Neural progenitor cell (in vitro differentiated cells): ENCODE results near the gene RIPOR2.

ENCODE experiments used
- CTCF ChIP-seq: fragments of 200-600 bp; sonication (generic); IDR thresholded peaks from 2 replicates; pipeline ENCODE4 v1.5.1; 2017; ENCODE audit warnings: antibody characterized with exemption, mild to moderate bottlenecking
- EZH2 ChIP-seq: fragments of 200-600 bp; sonication (generic); IDR thresholded peaks from 2 replicates; pipeline ENCODE4 v1.6.1; 2017; ENCODE audit warnings: antibody characterized with exemption, mild to moderate bottlenecking, moderate library complexity
- EZH2phosphoT487 ChIP-seq: fragments of 200-600 bp; sonication (generic); IDR thresholded peaks from 2 replicates; pipeline ENCODE4 v1.6.1; 2017; ENCODE audit warnings: antibody characterized with exemption

GRCh38 chr6:24867104-24867703 is 68.6 kb downstream of the RIPOR2 start:
- TF ChIP-seq CTCF (no peak), EZH2 (no peak), EZH2phosphoT487 (no peak)
